ENCODE results near the gene FRAS1. TPM values are rescaled to one million over a fixed set of nuclear protein-coding genes. Genes with fewer than 3 reads are reported as not detected.
"Not testable (repeated sequence)": the region's sequence is repeated elsewhere in the genome, so short reads cannot be mapped to it uniquely, and the experiment has no call there.

Gene FRAS1
- total RNA-seq, 2 donors from 2014 or later = 77.0 to 78.3 TPM

DNA sequence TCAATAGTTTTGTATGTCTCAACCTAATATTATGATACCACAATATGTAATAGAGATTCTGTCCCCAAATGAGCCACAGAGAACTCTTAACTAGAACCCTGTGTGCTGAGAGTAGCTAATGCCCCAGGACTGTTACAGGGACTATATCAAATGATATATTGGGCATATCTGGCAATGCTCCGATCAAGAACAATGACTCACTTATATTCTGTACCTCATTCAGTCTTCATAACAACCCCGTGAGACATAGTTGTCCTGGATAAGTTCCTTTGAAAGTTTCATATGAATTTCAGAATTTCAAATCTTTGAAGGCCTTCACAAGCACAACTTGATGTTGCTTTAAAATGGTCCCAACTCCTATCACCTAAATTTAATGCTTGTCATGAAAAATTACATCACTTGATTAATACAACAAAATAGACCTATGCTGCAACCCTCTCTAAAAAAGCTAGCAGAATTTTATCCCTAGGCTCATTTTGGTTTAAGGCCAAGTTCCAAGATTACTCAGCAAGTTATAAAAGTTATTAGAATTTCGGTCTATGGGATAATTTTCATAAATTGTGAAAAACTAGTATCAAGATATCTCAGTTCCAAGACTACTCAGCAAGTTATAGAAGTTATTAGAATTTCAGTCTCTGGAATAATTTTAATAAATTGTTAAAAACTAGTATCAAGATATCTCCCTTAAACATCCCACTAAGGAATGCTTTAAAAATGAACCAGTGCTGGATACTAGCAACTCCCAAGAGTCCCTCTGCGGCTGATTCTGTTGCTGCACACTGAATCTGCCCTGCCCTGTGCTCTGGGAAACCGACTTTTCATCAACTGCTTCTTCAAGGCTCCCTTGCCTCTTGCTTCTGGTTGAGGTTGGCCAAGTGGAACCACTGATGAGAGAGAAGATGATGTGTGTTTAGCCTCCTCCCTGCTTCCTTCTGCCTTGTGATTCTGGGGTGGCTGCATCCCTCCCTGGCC is 488.4 kb downstream of the FRAS1 start:
- Histone ChIP-seq H3K4me3 (ENCODE audit: low read length) (no peak overlapping the region), H3K4me1 (ENCODE audit: control insufficient read depth, insufficient read depth, low read length) (no peaks in the 10 kb centered on the region), H3K27ac (ENCODE audit: low read depth, low read length) (no peak overlapping the region), H3K9me3 (ENCODE audit: control insufficient read depth, low read length) (no peaks in the 10 kb centered on the region), H3K9ac (ENCODE audit: extremely low read depth, low read length, poor library complexity, severe bottlenecking) (no peak overlapping the region), H3K27me3 (ENCODE audit: control insufficient read depth, insufficient read depth, low read length, poor library complexity, severe bottlenecking) (no peaks in the 10 kb centered on the region), H3K36me3 (ENCODE audit: control insufficient read depth, insufficient read depth, low read length) (peaks cover 23% of the 10 kb centered on the region)
- Mint-ChIP-seq H3K27ac (no peak overlapping the region), H3K36me3 (ENCODE audit: low read depth) (peaks cover 21% of the 10 kb centered on the region), H3K9me3 (peaks cover 17% of the 10 kb centered on the region), H3K27me3 (ENCODE audit: insufficient read depth) (peaks cover 14% of the 10 kb centered on the region), H3K4me1 (peaks cover 8% of the 10 kb centered on the region), H3K4me3 (no peak overlapping the region)
- no peak for DNase-seq
- WGBS, 2 experiments (ENCODE audit: insufficient coverage in 1 of 2, insufficient read length in 1 of 2) = 79 to 96% methylated on average over 2 to 5 of the region's 5 CpGs
- TF ChIP-seq, protein P1, sequence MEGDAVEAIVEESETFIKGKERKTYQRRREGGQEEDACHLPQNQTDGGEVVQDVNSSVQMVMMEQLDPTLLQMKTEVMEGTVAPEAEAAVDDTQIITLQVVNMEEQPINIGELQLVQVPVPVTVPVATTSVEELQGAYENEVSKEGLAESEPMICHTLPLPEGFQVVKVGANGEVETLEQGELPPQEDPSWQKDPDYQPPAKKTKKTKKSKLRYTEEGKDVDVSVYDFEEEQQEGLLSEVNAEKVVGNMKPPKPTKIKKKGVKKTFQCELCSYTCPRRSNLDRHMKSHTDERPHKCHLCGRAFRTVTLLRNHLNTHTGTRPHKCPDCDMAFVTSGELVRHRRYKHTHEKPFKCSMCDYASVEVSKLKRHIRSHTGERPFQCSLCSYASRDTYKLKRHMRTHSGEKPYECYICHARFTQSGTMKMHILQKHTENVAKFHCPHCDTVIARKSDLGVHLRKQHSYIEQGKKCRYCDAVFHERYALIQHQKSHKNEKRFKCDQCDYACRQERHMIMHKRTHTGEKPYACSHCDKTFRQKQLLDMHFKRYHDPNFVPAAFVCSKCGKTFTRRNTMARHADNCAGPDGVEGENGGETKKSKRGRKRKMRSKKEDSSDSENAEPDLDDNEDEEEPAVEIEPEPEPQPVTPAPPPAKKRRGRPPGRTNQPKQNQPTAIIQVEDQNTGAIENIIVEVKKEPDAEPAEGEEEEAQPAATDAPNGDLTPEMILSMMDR (conservative IDR thresholded peaks at IDR 0.05) = no peak

GRCh38 chr4:78547899-78548298 is 490.8 kb downstream of the FRAS1 start:
- Mint-ChIP-seq H3K27me3 (ENCODE audit: insufficient read depth) (peaks cover 27% of the 10 kb centered on the region), H3K9me3 (peaks cover 17% of the 10 kb centered on the region), H3K4me1 (peaks cover 14% of the 10 kb centered on the region)
- H3K36me3 ChIP-seq (ENCODE audit: control insufficient read depth, insufficient read depth, low read length); H3K27me3 ChIP-seq (ENCODE audit: control insufficient read depth, insufficient read depth, low read length, poor library complexity, severe bottlenecking); H3K36me3 Mint-ChIP-seq (ENCODE audit: low read depth); H3K9ac ChIP-seq (ENCODE audit: extremely low read depth, low read length, poor library complexity, severe bottlenecking); H3K9me3 ChIP-seq (ENCODE audit: control insufficient read depth, low read length); H3K4me3 Mint-ChIP-seq; DNase-seq; H3K27ac Mint-ChIP-seq; H3K27ac ChIP-seq (ENCODE audit: low read depth, low read length); H3K4me3 ChIP-seq (ENCODE audit: low read length); H3K4me1 ChIP-seq (ENCODE audit: control insufficient read depth, insufficient read depth, low read length): not testable (repeated sequence)
- WGBS, 2 experiments (ENCODE audit: insufficient coverage in 1 of 2, insufficient read length in 1 of 2) = 89 to 97% methylated on average over 4 to 28 of the region's 28 CpGs

DNA sequence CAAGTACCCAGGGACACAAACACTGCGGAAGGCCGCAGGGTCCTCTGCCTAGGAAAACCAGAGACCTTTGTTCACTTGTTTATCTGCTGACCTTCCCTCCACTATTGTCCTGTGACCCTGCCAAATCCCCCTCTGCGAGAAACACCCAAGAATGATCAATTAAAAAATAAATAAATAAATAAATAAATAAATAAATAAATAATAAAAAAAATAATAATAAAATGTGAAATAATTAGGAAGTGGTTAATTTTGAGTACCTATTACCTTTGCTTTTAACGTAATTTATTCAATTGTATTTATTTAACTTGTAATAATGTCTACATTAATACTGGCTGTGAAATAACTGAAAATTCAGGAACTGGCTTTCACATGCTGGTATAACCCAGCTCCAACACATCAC is 491.8 kb downstream of the FRAS1 start:
- not testable (repeated sequence) for H3K36me3 ChIP-seq (ENCODE audit: control insufficient read depth, insufficient read depth, low read length); H3K9ac ChIP-seq (ENCODE audit: extremely low read depth, low read length, poor library complexity, severe bottlenecking); H3K27ac Mint-ChIP-seq; H3K36me3 Mint-ChIP-seq (ENCODE audit: low read depth); H3K27ac ChIP-seq (ENCODE audit: low read depth, low read length); H3K4me1 ChIP-seq (ENCODE audit: control insufficient read depth, insufficient read depth, low read length); H3K9me3 ChIP-seq (ENCODE audit: control insufficient read depth, low read length); H3K27me3 ChIP-seq (ENCODE audit: control insufficient read depth, insufficient read depth, low read length, poor library complexity, severe bottlenecking); H3K4me3 ChIP-seq (ENCODE audit: low read length); DNase-seq; H3K4me3 Mint-ChIP-seq
- Mint-ChIP-seq H3K27me3 (ENCODE audit: insufficient read depth) (peaks cover 30% of the 10 kb centered on the region), H3K4me1 (peaks cover 16% of the 10 kb centered on the region), H3K9me3 (peaks cover 17% of the 10 kb centered on the region)
- no CpG with 5 or more reads among the region's 4 CpGs for WGBS, 2 experiments (ENCODE audit: insufficient coverage in 1 of 2, insufficient read length in 1 of 2)
